ENCODE measurements around the gene OR4S1.
A peak's percentile ranks its signal among the peaks of the same experiment; 100 is the strongest.
"Not testable (repeated sequence)": the region's sequence is repeated elsewhere in the genome, so short reads cannot be mapped to it uniquely, and the experiment has no call there.

The OR4S1 gene

GRCh38 chr11:48305923-48306322 is at the start of gene OR4S1:
Gene OR4S1 (plus strand): TSS chr11:48306223. CDS start chr11:48306223, 0 bp downstream.
- DNase-seq (ENCODE audit: low spot score), result no peak

- no peak for DNase-seq (ENCODE audit: low spot score)
Measured at GRCh38 chr11:48261600-48261999, 44.4 kb upstream of the OR4S1 start.

- no peak for DNase-seq (ENCODE audit: low spot score)
Measured at GRCh38 chr11:48263423-48263911, 42.6 kb upstream of the OR4S1 start, which contains the start of gene OR4X1. Gene OR4X1 (plus strand): TSS chr11:48263861. CDS start chr11:48263861, 0 bp downstream.

- no peak for DNase-seq (ENCODE audit: low spot score)
Measured at GRCh38 chr11:48270621-48271020, 35.4 kb upstream of the OR4S1 start.

- no peak for DNase-seq (ENCODE audit: low spot score)
Measured at GRCh38 chr11:48272606-48273005, 33.4 kb upstream of the OR4S1 start.

GRCh38 chr11:48307760-48308386 is 1.9 kb downstream of the OR4S1 start:
- peak; percentile 57 for DNase-seq (ENCODE audit: low spot score)

- not testable (repeated sequence) for DNase-seq (ENCODE audit: low spot score)
Measured at GRCh38 chr11:48313590-48313989, 7.6 kb downstream of the OR4S1 start.

- not testable (repeated sequence) for DNase-seq (ENCODE audit: low spot score)
Measured at GRCh38 chr11:48319813-48320212, 13.8 kb downstream of the OR4S1 start.

- not testable (repeated sequence) for DNase-seq (ENCODE audit: low spot score)
Measured at GRCh38 chr11:48324620-48325019, 18.6 kb downstream of the OR4S1 start, which contains the start of gene OR4C3. Gene OR4C3 (plus strand): TSS chr11:48324920. CDS start chr11:48325022, 102 bp downstream.

- DNase-seq (ENCODE audit: low spot score), result no peak
Measured at GRCh38 chr11:48341466-48341865, 35.4 kb downstream of the OR4S1 start.

GRCh38 chr11:48342505-48342904 is 36.5 kb downstream of the OR4S1 start:
- DNase-seq (ENCODE audit: low spot score), result not testable (repeated sequence)

GRCh38 chr11:48346286-48346685 is 40.3 kb downstream of the OR4S1 start:
- not testable (repeated sequence) for DNase-seq (ENCODE audit: low spot score)

- no peak for DNase-seq (ENCODE audit: low spot score)
Measured at GRCh38 chr11:48354013-48354412, 48.0 kb downstream of the OR4S1 start.

- no peak for DNase-seq (ENCODE audit: low spot score)
Measured at GRCh38 chr11:48354677-48355076, 48.7 kb downstream of the OR4S1 start.

Data from kidney tubule cell (primary cell).